Vagina (tissue), 2 donors: ENCODE data around the gene RCAN2.

Experiments
- CTCF ChIP-seq, 3 experiments: fragments of 450-650 bp in 2 of 3; fragments of 200-600 bp in 1 of 3; sonication (generic) in 1 of 3; IDR thresholded peaks; one replicate each; pipeline ENCODE4 v1.5.1; 2017 to 2019; ENCODE audit warnings: antibody characterized with exemption in 3 of 3, mild to moderate bottlenecking in 2 of 3, moderate library complexity in 2 of 3
- POLR2A ChIP-seq, 2 donors: fragments of 450-650 bp; IDR thresholded peaks; one replicate each; pipeline ENCODE4 v1.6.1; 2017; ENCODE audit warnings: antibody characterized with exemption in 2 of 2, mild to moderate bottlenecking in 2 of 2, moderate library complexity in 2 of 2
- POLR2AphosphoS5 ChIP-seq, 2 donors: sonication (generic); formaldehyde crosslinking; IDR thresholded peaks; one replicate each; pipeline ENCODE4 v1.9.0; 2017; ENCODE audit warnings: antibody characterized with exemption in 2 of 2, mild to moderate bottlenecking in 2 of 2, low read depth in 1 of 2; ENCODE audit not compliant: insufficient read depth in 1 of 2

- TF ChIP-seq CTCF (IDR thresholded peaks at IDR 0.05) (no peak), POLR2A (IDR thresholded peaks at IDR 0.05) (no peak), POLR2AphosphoS5 (IDR thresholded peaks at IDR 0.05; ENCODE audit: insufficient read depth in 1 of 2, low read depth in 1 of 2) (no peak)
Observed at GRCh38 chr6:46215777-46216176, 275.5 kb downstream of the RCAN2 start.
